IPS-11a (cell line): ENCODE data around the gene OLFML1.
"Not testable (repeated sequence)": the region's sequence is repeated elsewhere in the genome, so short reads cannot be mapped to it uniquely, and the experiment has no call there.

ENCODE experiments used
- H3K4me3 ChIP-seq: one replicate; pipeline ENCODE4 v1.5.1; 2013; ENCODE audit warnings: low read depth, low read length, control low read depth

OLFML1 gene

GRCh38 chr11:7511401-7511800 is 26.1 kb downstream of the OLFML1 start:
- no peak overlapping the region for H3K4me3 ChIP-seq

DNA sequence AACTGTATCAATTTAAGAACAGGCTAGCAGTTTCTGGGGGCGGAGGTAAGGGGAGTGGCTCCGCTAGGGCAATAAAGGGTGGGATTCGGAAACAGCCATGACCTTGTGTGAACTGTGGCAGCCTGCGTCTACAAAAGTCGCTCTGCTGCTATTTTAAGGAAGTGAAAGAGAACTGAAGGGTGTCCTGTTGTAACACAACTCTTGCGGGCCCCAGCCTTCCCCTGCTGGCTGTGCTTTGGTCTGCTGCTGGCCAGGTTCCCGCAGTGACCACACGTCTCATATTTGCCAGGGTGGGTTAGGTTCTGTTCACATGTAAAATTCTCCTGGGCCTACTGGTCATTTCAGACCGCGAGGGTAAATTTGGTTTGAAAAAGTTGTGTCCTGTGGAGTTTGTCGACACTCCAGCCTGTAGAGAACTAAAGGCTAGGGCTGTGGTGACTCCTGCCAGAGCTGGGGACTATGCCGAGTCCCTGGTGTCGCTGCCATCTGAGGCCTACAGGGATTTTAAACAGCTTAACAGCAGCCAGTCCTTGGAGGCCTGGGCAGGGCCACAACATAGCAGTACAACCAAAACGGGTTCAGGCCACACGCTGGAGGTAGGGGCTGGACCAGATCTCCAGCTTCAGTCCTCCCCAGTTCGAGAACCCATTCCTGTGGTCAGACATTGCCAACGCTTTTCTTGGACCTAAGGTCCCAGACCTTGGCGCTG is 27.4 kb downstream of the OLFML1 start:
- peak overlapping the region; percentile 66 for H3K4me3 ChIP-seq

- H3K4me3 ChIP-seq, result peak within 1 kb of the TSS; percentile 66
Observed at GRCh38 chr11:7513234-7514098, 28.2 kb downstream of the OLFML1 start, which contains the start of gene PPFIBP2. PPFIBP2 (plus strand) TSS chr11:7513999; CDS start chr11:7549476, 35,477 bp downstream.

GRCh38 chr11:7514099-7514591 is 28.8 kb downstream of the OLFML1 start:
- H3K4me3 ChIP-seq, result peak overlapping the region; percentile 66

- no peak overlapping the region for H3K4me3 ChIP-seq
Observed at GRCh38 chr11:7515447-7515886, 30.2 kb downstream of the OLFML1 start.

GRCh38 chr11:7516475-7516874 is 31.2 kb downstream of the OLFML1 start:
- no peak overlapping the region for H3K4me3 ChIP-seq

- not testable (repeated sequence) for H3K4me3 ChIP-seq
Observed at GRCh38 chr11:7517743-7518142, 32.4 kb downstream of the OLFML1 start.

GRCh38 chr11:7518811-7519562 is 33.7 kb downstream of the OLFML1 start:
- no peak overlapping the region for H3K4me3 ChIP-seq

DNA sequence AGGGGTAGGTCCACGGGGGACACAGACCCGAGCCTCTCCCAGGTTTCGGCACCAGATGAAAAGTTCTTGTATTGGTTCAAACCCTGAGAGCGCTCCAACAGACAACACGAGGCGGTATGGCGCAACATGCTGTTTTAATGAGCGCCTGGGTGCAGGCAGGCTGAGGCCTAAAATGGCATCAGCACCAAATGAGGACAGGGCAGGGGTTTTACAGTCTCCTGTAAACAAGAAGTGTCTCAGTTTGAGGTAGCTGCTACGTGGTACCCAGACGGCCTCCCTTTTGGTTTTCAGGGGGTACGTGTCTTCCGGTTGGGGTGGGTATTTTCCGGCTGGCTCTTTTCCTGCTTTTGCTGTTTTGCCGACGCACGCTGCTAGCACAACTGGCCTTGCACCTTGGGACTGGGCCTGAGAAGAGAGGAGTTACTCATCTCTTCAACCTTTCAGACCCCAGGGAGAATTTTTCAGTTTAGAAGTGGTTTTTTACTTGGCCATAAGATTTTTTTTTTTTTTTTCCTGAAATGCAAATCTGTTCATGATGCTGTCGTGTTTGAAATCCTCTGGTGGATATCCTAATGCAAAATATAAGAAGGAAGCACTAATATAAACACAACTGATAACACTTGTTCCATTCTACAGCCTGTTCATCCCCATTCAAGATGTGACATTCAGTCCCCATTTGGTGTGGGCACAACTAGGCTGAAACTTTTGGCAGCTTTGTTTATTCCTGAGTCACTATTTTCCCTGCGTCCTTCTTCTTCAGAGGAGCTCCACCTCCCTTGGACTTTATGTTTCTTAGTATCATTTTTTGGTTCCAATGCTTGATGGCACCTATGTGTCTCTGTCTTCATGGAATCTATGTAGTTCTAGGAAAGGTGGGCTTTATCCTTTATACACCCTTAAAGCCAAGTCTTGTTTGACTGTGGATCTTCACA is 35.0 kb downstream of the OLFML1 start:
- no peak overlapping the region for H3K4me3 ChIP-seq

GRCh38 chr11:7520981-7521487 is 35.7 kb downstream of the OLFML1 start:
- no peak overlapping the region for H3K4me3 ChIP-seq

DNA sequence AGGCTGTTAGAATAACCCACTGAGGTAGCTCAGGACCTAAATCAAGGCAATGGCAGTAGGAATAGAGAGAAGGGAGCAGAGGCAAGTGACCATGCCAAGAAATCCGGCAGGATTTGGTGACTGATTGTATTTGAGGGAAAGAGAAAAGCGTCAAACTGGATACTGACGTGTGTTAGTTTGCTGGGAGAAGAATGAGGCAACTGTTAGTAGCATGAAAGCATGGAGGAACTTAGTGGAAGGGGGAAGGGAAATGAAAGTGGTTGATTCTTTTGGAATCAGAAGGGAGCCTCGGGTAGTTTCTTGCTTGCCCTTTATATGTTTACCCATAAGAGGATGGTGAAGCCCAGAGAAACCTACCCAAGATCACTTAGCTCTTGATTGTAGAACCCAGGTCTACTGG is 36.8 kb downstream of the OLFML1 start:
- no peak overlapping the region for H3K4me3 ChIP-seq

GRCh38 chr11:7522546-7522945 is 37.2 kb downstream of the OLFML1 start:
- no peak overlapping the region for H3K4me3 ChIP-seq

- H3K4me3 ChIP-seq, result no peak overlapping the region
Observed at GRCh38 chr11:7523416-7524210, 38.3 kb downstream of the OLFML1 start.

GRCh38 chr11:7524462-7525235 is 39.3 kb downstream of the OLFML1 start:
- no peak overlapping the region for H3K4me3 ChIP-seq

GRCh38 chr11:7525424-7525823 is 40.1 kb downstream of the OLFML1 start:
- H3K4me3 ChIP-seq, result no peak overlapping the region

- H3K4me3 ChIP-seq, result no peak overlapping the region
Observed at GRCh38 chr11:7527029-7527428, 41.7 kb downstream of the OLFML1 start.

- no peak overlapping the region for H3K4me3 ChIP-seq
Observed at GRCh38 chr11:7528514-7529049, 43.3 kb downstream of the OLFML1 start.
